GM19395 (cell line): Measurements from ENCODE around the gene HBD.

Experiments
- ATAC-seq: cut with Tn5 transposase; IDR thresholded peaks from one replicate; pipeline ENCODE4 v1.9.1; 2021; ENCODE audit warnings: mild to moderate bottlenecking, moderate library complexity; ENCODE audit not compliant: unreplicated experiment

The HBD gene

DNA sequence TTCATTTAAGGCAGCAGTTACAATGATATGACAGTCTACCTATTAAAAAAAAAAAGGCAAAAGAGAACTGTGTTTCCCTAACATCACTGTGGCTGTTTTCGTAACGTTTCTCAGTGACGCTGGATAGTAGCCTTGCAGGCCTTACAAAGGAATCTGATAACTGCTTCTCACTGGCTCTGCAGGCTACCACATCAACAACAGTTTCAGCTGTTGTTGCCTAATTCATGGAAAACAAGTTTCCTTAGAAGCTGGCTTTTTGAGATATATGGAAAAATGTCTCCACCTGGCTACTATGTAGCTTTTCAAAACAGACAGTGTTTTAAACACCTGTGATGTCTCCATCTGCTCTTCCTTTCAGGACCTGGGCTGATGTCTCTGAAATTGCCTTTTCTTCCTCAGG is 37.6 kb downstream of the HBD start:
- no peak for ATAC-seq

DNA sequence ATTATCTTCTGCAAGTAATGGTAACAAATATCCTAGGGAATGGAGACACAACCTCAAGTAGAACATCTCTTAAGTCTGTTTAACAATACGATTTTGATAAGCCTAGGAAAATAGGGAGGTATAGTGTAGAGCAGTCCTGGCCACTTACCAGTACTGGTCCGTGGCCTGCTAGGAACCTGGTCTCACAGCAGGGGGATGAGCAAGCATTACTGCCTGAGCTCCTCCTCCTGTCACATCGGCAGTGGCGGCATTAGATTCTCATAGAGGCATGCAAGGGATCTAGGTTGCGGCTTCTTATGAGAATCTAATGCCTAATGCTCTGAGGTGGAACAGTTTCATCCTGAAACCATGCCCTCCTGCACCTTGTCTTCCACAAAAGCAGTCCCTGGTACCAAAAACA is 38.2 kb downstream of the HBD start:
- no peak for ATAC-seq

DNA sequence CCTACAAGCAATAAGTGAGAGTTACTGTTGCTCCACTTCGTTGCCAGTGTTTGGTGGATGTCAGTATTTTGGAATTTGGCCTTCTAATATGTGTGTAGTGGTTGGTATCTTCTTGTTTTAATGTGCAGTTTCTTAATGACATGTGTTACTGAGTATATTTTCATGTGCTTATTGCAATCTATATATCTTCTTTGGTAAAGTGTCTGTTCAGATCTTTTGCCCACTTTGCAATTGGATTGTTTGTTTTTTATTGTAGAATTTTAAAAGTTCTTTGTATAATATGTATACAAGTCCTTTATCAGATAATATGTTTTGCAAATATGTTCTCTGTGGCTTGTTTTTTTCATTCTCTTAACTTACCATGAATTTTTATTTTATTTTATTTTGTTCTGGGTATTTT is 41.5 kb downstream of the HBD start:
- no peak for ATAC-seq

DNA sequence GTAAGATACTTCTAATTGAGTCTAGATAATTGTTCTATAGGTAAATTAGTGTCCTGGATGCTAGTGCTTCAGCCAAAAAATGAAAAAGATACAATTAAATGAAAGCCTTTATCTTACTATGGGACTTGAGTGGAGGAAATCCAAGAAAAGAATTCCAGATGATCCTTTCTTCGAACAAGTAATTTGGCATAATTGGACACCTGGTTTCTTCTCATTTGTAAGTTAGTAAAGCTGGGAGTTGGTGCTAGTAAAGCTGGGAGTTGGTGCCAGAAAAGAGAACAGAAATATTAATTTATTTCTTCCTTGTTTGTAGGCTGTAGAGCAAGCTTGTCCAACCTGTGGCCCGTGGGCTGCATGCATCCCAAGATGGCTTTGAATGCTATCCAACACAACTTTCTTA is 46.1 kb downstream of the HBD start:
- no peak for ATAC-seq
